Endodermal cell (in vitro differentiated cells): ENCODE data around the gene ABHD16B. TPM values are rescaled to one million over a fixed set of nuclear protein-coding genes. Genes with fewer than 3 reads are reported as not detected.

ENCODE experiments used
- DNase-seq: peaks from one replicate; pipeline ENCODE4 v3.0.0-alpha.2; 2017
- H3K27ac ChIP-seq: 2 replicates; pipeline ENCODE4 v1.5.1; 2013; ENCODE audit warnings: mild to moderate bottlenecking, low read depth, low read length, moderate library complexity
- H3K27me3 ChIP-seq: 2 replicates; pipeline ENCODE4 v1.6.1; 2013; ENCODE audit warnings: mild to moderate bottlenecking, low read length, moderate library complexity; ENCODE audit not compliant: insufficient read depth, control insufficient read depth, poor library complexity, severe bottlenecking
- H3K36me3 ChIP-seq: 2 replicates; pipeline ENCODE4 v1.7.0; 2013; ENCODE audit warnings: mild to moderate bottlenecking, low read length, moderate library complexity; ENCODE audit not compliant: control insufficient read depth, insufficient read depth
- H3K4me1 ChIP-seq: one replicate; pipeline ENCODE4 v1.7.0; 2013; ENCODE audit warnings: low read length; ENCODE audit not compliant: control insufficient read depth, insufficient read depth
- H3K4me3 ChIP-seq: 2 replicates; pipeline ENCODE4 v1.5.1; 2013; ENCODE audit warnings: mild to moderate bottlenecking, low read length, moderate library complexity
- H3K9ac ChIP-seq: 2 replicates; pipeline ENCODE4 v1.6.1; 2013; ENCODE audit warnings: mild to moderate bottlenecking, low read length, moderate library complexity; ENCODE audit not compliant: poor library complexity, severe bottlenecking; ENCODE audit errors: extremely low read depth
- H3K9me3 ChIP-seq: 2 replicates; pipeline ENCODE4 v1.6.1; 2013; ENCODE audit warnings: mild to moderate bottlenecking, low read length, moderate library complexity; ENCODE audit not compliant: control insufficient read depth
- H3K27ac Mint-ChIP-seq: 2 replicates; pipeline ENCODE4 v1.8.0; 2020; ENCODE audit warnings: mixed read lengths
- H3K27me3 Mint-ChIP-seq: 2 replicates; pipeline ENCODE4 v1.8.0; 2021; ENCODE audit warnings: mild to moderate bottlenecking, mixed read lengths; ENCODE audit not compliant: insufficient read depth
- H3K36me3 Mint-ChIP-seq: 2 replicates; pipeline ENCODE4 v1.8.0; 2020; ENCODE audit warnings: low read depth, mixed read lengths
- H3K4me1 Mint-ChIP-seq: 2 replicates; pipeline ENCODE4 v1.8.0; 2020; ENCODE audit warnings: mixed read lengths
- H3K4me3 Mint-ChIP-seq: 2 replicates; pipeline ENCODE4 v1.8.0; 2020; ENCODE audit warnings: mild to moderate bottlenecking, moderate library complexity, mixed read lengths
- H3K9me3 Mint-ChIP-seq: 2 replicates; pipeline ENCODE4 v1.8.0; 2020; ENCODE audit warnings: mild to moderate bottlenecking, mixed read lengths
- WGBS, 2 experiments: methylation state at CpG; one replicate each; pipeline versions ENCODE4 v1.1.5 to v1.1.7; 2013; ENCODE audit warnings: missing lambda C conversion rate in 2 of 2, mixed read lengths in 1 of 2; ENCODE audit not compliant: insufficient coverage in 1 of 2, insufficient read length in 1 of 2; 5-methylcytosine and 5-hydroxymethylcytosine counted together
- total RNA-seq, 2 donors: library from RNA; stranded (reverse); fragmentation: NEBNext Ultra II Directional in 1 of 2; extraction: Animal tissue kit (Norgen Biotek cat#: 25700) in 1 of 2; gene quantifications; 2 replicates in 1 of 2; 3 replicates in 1 of 2; pipeline ENCODE4 v1.2.1, GENCODE V29; 2021
- TF ChIP-seq, protein P1 (sequence below): fragments of 200-600 bp; sonication (generic); conservative IDR thresholded peaks from 2 replicates; pipeline ENCODE4 v1.5.0; 2021; ENCODE audit warnings: antibody characterized with exemption, mild to moderate bottlenecking

ABHD16B gene
- total RNA-seq, 2 donors from 2014 or later: not detected

GRCh38 chr20:63884506-63885263 lies 23.4 kb downstream of the ABHD16B start:
- 91 to 93% methylated on average over 6 to 21 of the region's 21 CpGs for WGBS, 2 experiments
- TF ChIP-seq, protein P1, sequence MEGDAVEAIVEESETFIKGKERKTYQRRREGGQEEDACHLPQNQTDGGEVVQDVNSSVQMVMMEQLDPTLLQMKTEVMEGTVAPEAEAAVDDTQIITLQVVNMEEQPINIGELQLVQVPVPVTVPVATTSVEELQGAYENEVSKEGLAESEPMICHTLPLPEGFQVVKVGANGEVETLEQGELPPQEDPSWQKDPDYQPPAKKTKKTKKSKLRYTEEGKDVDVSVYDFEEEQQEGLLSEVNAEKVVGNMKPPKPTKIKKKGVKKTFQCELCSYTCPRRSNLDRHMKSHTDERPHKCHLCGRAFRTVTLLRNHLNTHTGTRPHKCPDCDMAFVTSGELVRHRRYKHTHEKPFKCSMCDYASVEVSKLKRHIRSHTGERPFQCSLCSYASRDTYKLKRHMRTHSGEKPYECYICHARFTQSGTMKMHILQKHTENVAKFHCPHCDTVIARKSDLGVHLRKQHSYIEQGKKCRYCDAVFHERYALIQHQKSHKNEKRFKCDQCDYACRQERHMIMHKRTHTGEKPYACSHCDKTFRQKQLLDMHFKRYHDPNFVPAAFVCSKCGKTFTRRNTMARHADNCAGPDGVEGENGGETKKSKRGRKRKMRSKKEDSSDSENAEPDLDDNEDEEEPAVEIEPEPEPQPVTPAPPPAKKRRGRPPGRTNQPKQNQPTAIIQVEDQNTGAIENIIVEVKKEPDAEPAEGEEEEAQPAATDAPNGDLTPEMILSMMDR: no peak
- H3K36me3 Mint-ChIP-seq: peaks cover 36% of the 10 kb centered on the region
- peaks cover 47% of the 10 kb centered on the region for H3K36me3 ChIP-seq
- H3K4me1 ChIP-seq: no peaks in the 10 kb centered on the region
- H3K4me3 ChIP-seq: no peak overlapping the region
- no peaks in the 10 kb centered on the region for H3K4me1 Mint-ChIP-seq
- no peaks in the 10 kb centered on the region for H3K9me3 ChIP-seq
- no peak overlapping the region for H3K4me3 Mint-ChIP-seq
- no peak overlapping the region for H3K27ac ChIP-seq
- no peaks in the 10 kb centered on the region for H3K27me3 Mint-ChIP-seq
- DNase-seq: no peak
- H3K9ac ChIP-seq: no peak overlapping the region
- H3K9me3 Mint-ChIP-seq: no peaks in the 10 kb centered on the region
- H3K27me3 ChIP-seq: no peaks in the 10 kb centered on the region
- no peak overlapping the region for H3K27ac Mint-ChIP-seq

DNA sequence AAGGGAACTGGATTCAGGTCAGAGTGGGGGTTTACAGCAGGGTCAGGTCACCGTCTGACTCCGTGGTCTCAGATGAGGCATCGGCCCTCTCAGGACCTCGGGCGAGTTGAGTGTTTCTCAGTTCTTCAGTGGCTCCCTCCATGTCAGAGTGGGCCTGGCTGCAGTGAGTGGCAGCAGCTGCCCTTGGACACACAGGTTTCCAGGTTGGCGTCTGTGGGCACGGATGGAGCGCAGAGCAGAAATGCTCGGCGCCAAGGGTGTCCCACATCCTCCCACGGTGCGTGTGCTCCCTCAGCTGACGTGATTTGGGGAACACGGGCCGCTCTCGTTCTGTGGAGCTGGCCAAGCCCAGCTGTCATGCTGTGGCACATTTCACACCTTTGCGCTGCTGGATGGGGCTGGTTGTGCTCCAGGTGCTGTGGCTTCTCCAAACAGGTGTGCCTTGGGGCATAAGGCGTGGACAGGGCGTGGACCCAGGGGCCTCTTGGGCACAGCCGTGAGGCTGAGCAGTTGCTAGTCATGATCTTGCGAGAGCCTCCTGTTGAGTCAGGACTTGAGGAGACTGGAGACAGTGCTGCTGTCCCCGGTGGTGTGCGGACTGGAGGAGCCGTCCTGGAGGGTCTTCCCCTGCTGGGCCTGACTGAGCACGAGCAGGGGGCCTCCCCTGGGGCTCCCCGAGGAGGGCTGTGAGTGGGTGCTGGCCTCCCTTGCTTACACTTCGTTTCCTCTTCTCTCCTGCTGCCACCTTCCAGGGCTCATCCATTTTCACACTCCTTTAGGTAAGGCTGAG lies 24.2 kb downstream of the ABHD16B start:
- no peak for DNase-seq
- Histone ChIP-seq H3K9me3 (no peaks in the 10 kb centered on the region), H3K4me3 (no peak overlapping the region), H3K27ac (no peak overlapping the region), H3K4me1 (no peaks in the 10 kb centered on the region), H3K27me3 (no peaks in the 10 kb centered on the region), H3K9ac (no peak overlapping the region), H3K36me3 (peaks cover 55% of the 10 kb centered on the region)
- TF ChIP-seq, protein P1: no peak
- Mint-ChIP-seq H3K36me3 (peaks cover 42% of the 10 kb centered on the region), H3K27ac (no peak overlapping the region), H3K4me3 (no peak overlapping the region), H3K27me3 (no peaks in the 10 kb centered on the region), H3K9me3 (no peaks in the 10 kb centered on the region), H3K4me1 (no peaks in the 10 kb centered on the region)
- WGBS, 2 experiments: 96 to 97% methylated on average over 24 to 27 of the region's 27 CpGs

GRCh38 chr20:63886054-63886419 lies 24.7 kb downstream of the ABHD16B start:
- Mint-ChIP-seq H3K27ac (no peak overlapping the region), H3K4me1 (no peaks in the 10 kb centered on the region), H3K4me3 (no peak overlapping the region), H3K36me3 (peaks cover 46% of the 10 kb centered on the region), H3K27me3 (no peaks in the 10 kb centered on the region), H3K9me3 (no peaks in the 10 kb centered on the region)
- no peaks in the 10 kb centered on the region for H3K4me1 ChIP-seq
- DNase-seq: no peak
- H3K9ac ChIP-seq: no peak overlapping the region
- H3K4me3 ChIP-seq: no peak overlapping the region
- peaks cover 58% of the 10 kb centered on the region for H3K36me3 ChIP-seq
- H3K9me3 ChIP-seq: no peaks in the 10 kb centered on the region
- TF ChIP-seq, protein P1: no peak
- H3K27me3 ChIP-seq: no peaks in the 10 kb centered on the region
- H3K27ac ChIP-seq: no peak overlapping the region
- WGBS, 2 experiments: 92 to 95% methylated on average over 9 to 14 of the region's 14 CpGs
